PC-9 (cell line): ENCODE results near the gene ZBTB22. TPM values are rescaled to one million over a fixed set of nuclear protein-coding genes. Genes with fewer than 3 reads are reported as not detected.
"Not testable (repeated sequence)": the region's sequence is repeated elsewhere in the genome, so short reads cannot be mapped to it uniquely, and the experiment has no call there.

Experiments
- BruUV-seq: library from RNA; stranded (reverse); fragments of 400-500 nt; replicated peaks from 2 replicates; lab custom pipeline; 2021; lab: Mats Ljungman, UMichigan
- CTCF ChIA-PET: fragments of 300-600 bp; sonication (Branson Sonifier 250); formaldehyde crosslinking; loops from one replicate; lab custom pipeline; 2022; ENCODE audit warnings: antibody characterized with exemption; lab: Charles Lee
- POLR2A ChIA-PET: fragments of 300-600 bp; sonication (Branson Sonifier 250); formaldehyde crosslinking; loops from one replicate; lab custom pipeline; 2022; ENCODE audit warnings: antibody characterized with exemption; ENCODE audit not compliant: unreplicated experiment; lab: Charles Lee
- DNase-seq, 2 experiments: peaks; one replicate each; pipeline versions ENCODE4 v3.0.0 to v3.0.0-alpha.2; 2015 to 2022; ENCODE audit warnings: mixed read lengths in 1 of 2
- H2AFZ ChIP-seq: fragments of 200-600 bp; sonication (generic); 2 replicates; pipeline ENCODE4 v1.8.1; 2017; ENCODE audit warnings: antibody characterized with exemption
- H3F3A ChIP-seq: fragments of 200-600 bp; sonication (generic); 2 replicates; pipeline ENCODE4 v1.8.1; 2017; ENCODE audit warnings: antibody characterized with exemption, mild to moderate bottlenecking, low read depth; ENCODE audit not compliant: insufficient read depth
- H3K27ac ChIP-seq: fragments of 200-600 bp; sonication (generic); 2 replicates; pipeline ENCODE4 v1.6.1; 2016; ENCODE audit warnings: mixed run types
- H3K27me3 ChIP-seq: fragments of 200-600 bp; sonication (generic); 2 replicates; pipeline ENCODE4 v1.6.1; 2016; ENCODE audit warnings: low read depth, mixed run types; ENCODE audit not compliant: insufficient read depth
- H3K36me3 ChIP-seq: fragments of 200-600 bp; sonication (generic); 2 replicates; pipeline ENCODE4 v1.6.1; 2016; ENCODE audit warnings: low read depth, mixed run types
- H3K4me1 ChIP-seq: fragments of 200-600 bp; sonication (generic); replicated peaks from 2 replicates; pipeline ENCODE4 v1.6.1; 2016; ENCODE audit warnings: mixed run types; ENCODE audit not compliant: insufficient read depth
- H3K4me2 ChIP-seq: fragments of 200-600 bp; sonication (generic); 2 replicates; pipeline ENCODE4 v1.6.1; 2017; ENCODE audit warnings: mixed run types
- H3K4me3 ChIP-seq: fragments of 200-600 bp; sonication (generic); 2 replicates; pipeline ENCODE4 v1.6.1; 2016; ENCODE audit warnings: mixed run types
- H3K79me2 ChIP-seq: fragments of 200-600 bp; sonication (generic); 2 replicates; pipeline ENCODE4 v1.6.1; 2017; ENCODE audit warnings: low read depth, mixed run types
- H3K9me2 ChIP-seq: fragments of 200-600 bp; sonication (generic); 2 replicates; pipeline ENCODE4 v1.8.1; 2017; ENCODE audit warnings: mild to moderate bottlenecking; ENCODE audit not compliant: insufficient read depth
- H3K9me3 ChIP-seq: fragments of 200-600 bp; sonication (generic); 2 replicates; pipeline ENCODE4 v1.8.1; 2016; ENCODE audit warnings: low read depth; ENCODE audit not compliant: insufficient read depth
- H4K20me1 ChIP-seq: fragments of 200-600 bp; sonication (generic); 2 replicates; pipeline ENCODE4 v1.8.1; 2017; ENCODE audit not compliant: insufficient read depth
- EZH2 ChIP-seq: fragments of 200-600 bp; sonication (generic); IDR thresholded peaks from 2 replicates; pipeline ENCODE4 v1.8.0; 2017; ENCODE audit warnings: antibody characterized with exemption, low read depth
- intact Hi-C: fragments of 100-400 bp; cut with micrococcal nuclease; formaldehyde crosslinking; loops from one replicate; pipeline ENCODE4 v1.10.0; 2022; ENCODE audit not compliant: unreplicated experiment
- total RNA-seq: library from RNA; stranded (reverse); gene quantifications from 2 replicates; pipeline ENCODE4 v1.2.3, GENCODE V29; 2021
- TF ChIP-seq, protein P1 (sequence below): fragments of 200-600 bp; sonication (generic); conservative IDR thresholded peaks from 2 replicates; pipeline ENCODE4 v1.6.1; 2017; ENCODE audit warnings: mixed run types, antibody characterized with exemption, mild to moderate bottlenecking, moderate library complexity

The ZBTB22 gene
- total RNA-seq, 1 experiment from 2014 or later = 20.8 TPM

DNA sequence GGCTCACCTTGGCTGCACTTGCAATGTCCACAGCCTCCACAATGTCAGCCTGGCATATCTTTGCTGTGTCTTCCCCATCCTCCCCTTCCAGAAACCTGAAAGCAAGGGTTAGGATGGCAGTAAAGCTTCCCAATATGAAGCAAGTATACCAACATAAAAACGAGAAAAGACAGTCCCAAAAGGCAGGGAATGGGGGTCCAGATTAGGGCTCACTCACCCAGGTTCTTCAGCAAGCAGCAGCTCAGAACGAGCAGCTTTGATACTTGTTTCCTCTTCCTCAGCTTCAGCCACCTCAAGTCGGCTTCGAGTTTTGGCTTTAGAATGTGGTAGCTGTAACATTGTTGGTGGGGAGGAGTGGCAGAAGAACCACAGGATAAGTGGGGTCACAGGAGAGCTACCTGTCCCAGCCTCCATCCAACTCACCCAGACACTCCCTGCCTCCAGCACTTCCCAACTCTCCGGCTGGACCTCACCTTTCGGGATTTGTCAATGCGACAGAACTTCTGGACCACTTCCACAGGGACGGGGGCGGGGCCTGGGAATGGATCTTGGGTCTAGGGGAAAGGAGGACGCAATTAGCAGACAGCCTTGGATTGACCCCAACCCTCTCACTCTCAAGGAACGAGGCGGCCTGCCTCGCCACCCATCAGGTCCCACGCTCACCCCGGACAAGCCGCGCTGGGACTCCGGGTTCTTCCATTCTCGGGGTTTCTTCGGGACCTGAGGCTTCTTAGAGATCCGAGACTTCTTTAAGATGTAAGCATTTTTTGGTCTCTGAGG, 29.2 kb downstream of the ZBTB22 start:
- TF ChIP-seq, protein P1, sequence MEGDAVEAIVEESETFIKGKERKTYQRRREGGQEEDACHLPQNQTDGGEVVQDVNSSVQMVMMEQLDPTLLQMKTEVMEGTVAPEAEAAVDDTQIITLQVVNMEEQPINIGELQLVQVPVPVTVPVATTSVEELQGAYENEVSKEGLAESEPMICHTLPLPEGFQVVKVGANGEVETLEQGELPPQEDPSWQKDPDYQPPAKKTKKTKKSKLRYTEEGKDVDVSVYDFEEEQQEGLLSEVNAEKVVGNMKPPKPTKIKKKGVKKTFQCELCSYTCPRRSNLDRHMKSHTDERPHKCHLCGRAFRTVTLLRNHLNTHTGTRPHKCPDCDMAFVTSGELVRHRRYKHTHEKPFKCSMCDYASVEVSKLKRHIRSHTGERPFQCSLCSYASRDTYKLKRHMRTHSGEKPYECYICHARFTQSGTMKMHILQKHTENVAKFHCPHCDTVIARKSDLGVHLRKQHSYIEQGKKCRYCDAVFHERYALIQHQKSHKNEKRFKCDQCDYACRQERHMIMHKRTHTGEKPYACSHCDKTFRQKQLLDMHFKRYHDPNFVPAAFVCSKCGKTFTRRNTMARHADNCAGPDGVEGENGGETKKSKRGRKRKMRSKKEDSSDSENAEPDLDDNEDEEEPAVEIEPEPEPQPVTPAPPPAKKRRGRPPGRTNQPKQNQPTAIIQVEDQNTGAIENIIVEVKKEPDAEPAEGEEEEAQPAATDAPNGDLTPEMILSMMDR = no peak
- H3K4me1 ChIP-seq = peaks cover 12% of the 10 kb centered on the region
- peak in 1 of 2 experiments; percentile 16 for DNase-seq
- BruUV-seq = TSS peak; percentile 32
- H3K9me2 ChIP-seq = no peaks in the 10 kb centered on the region
- no peaks in the 10 kb centered on the region; the same call in 1 of the 2 replicates for H4K20me1 ChIP-seq
- H3K27me3 ChIP-seq = no peaks in the 10 kb centered on the region
- H3K4me2 ChIP-seq = peak overlapping the region; percentile 91
- ChIA-PET CTCF (interaction anchor here (0.5 to 0.7 kb wide), 3 partner anchors 24 to 165 kb away, joined by 3 to 4 read pairs (median 4); no protein-coding TSS in a partner anchor), POLR2A (interaction anchor here (0.7 to 1.6 kb wide), 3 partner anchors 10 to 16 kb away, joined by 3 to 13 read pairs (median 7); partner anchors contain the start of genes RPS18 and VPS52)
- H2AFZ ChIP-seq = peak overlapping the region; percentile 81
- H3K27ac ChIP-seq = no peak overlapping the region
- peaks cover 46% of the 10 kb centered on the region for H3K79me2 ChIP-seq
- peak overlapping the region; percentile 93 for H3K4me3 ChIP-seq
- intact Hi-C loops = loop anchor here (10.0 kb wide), 1 partner anchor 286 kb away; no protein-coding TSS in a partner anchor
- peaks cover 17% of the 10 kb centered on the region for H3K36me3 ChIP-seq
- no peaks in the 10 kb centered on the region for H3K9me3 ChIP-seq
- H3F3A ChIP-seq = peaks cover 24% of the 10 kb centered on the region; the same call in 1 of the 2 replicates

DNA sequence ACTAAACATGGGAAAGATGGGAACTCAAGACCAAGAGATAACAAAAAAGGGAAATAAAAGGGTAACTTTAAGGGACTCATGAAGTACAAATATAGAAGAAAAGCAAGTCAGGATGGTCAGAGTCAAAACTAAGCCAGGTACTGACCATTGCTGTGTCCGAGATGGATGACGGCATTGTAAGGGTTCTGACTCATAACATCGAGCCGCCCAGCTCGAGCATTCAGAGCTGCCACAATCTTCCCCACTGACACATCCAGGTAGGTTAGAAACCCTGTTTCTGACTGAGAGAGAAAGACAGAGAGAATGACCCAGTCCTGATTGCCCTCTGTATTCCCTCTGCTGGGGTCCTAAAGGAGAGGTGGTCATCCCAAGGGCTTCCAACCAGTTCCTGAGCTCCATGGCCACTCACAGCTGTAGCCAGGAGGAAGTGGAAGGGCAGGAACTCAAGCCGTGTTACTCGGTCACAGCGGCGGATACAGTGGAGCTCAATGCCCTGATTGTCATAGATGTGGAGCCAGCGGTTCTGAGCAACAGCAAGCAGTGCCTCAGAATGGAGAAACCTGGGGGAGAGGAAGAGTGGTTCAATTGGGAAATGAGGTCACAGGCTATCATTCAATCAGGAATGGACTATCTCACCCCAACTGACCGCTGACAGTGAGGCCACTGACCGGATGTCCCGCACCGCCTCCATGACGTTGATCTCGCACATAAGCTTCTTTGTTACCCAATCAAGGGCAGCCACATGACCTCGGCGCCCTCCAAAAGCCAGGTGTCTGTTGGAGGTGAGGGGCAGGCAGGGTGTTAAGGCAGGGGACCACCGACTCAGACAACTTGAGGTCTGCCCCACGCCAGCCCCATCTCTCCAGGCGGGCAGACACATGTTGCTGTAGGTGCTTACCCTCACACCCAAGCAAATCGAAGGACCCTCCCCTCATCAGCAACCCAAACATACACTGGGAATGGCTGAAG, 30.3 kb downstream of the ZBTB22 start:
- Histone ChIP-seq H3K9me3 (no peaks in the 10 kb centered on the region), H3K27ac (no peak overlapping the region), H2AFZ (no peak overlapping the region), H3K9me2 (no peaks in the 10 kb centered on the region), H3K4me2 (peak overlapping the region; percentile 91; the same call in 1 of the 2 replicates), H3K27me3 (no peaks in the 10 kb centered on the region), H3K79me2 (peaks cover 46% of the 10 kb centered on the region), H3K36me3 (peaks cover 13% of the 10 kb centered on the region; the same call in 1 of the 2 replicates), H3K4me3 (no peak overlapping the region), H4K20me1 (no peaks in the 10 kb centered on the region; the same call in 1 of the 2 replicates), H3K4me1 (peaks cover 12% of the 10 kb centered on the region), H3F3A (peaks cover 22% of the 10 kb centered on the region; the same call in 1 of the 2 replicates)
- no peak for TF ChIP-seq EZH2
- TF ChIP-seq, protein P1 = no peak
- BruUV-seq = no TSS peak
- intact Hi-C loops = loop anchor here (10.0 kb wide), 1 partner anchor 288 kb away; no protein-coding TSS in a partner anchor
- ChIA-PET CTCF (interaction anchor here (0.5 to 0.6 kb wide), 3 partner anchors 10 to 25 kb away, joined by 3 to 5 read pairs (median 5); no protein-coding TSS in a partner anchor), POLR2A (no interaction called here)
- DNase-seq = no peak

DNA sequence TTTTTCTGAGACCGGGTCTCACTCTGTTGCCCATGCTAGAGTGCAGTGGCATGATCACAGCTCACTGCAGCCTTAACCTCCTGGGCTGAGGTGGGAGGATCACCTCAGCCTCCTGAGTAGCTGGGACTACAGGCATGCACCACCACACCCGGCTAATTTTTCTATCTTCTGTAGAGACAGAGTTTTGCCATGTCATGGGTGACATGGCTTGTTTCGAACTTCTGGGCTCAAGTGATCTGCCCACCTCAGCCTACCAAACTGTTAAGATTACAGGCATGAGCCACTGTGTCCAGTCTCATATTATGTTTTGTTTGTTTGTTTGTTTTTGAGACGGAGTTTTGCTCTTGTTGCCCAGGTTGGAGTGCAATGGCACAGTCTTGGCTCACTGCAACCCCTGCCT, 32.3 kb downstream of the ZBTB22 start:
- CTCF ChIA-PET = not testable (repeated sequence)

More for the DNA sequence above, 32.3 kb downstream of the ZBTB22 start:
- H3K36me3 ChIP-seq = peaks cover 13% of the 10 kb centered on the region; the same call in 1 of the 2 replicates
- H3K27ac ChIP-seq, BruUV-seq, H3K4me1 ChIP-seq, POLR2A ChIA-PET, DNase-seq, H3K27me3 ChIP-seq, H3K4me2 ChIP-seq, H3K9me2 ChIP-seq, H3K9me3 ChIP-seq, H4K20me1 ChIP-seq, H3K4me3 ChIP-seq, H2AFZ ChIP-seq: not testable (repeated sequence)
- peaks cover 31% of the 10 kb centered on the region; the same call in 1 of the 2 replicates for H3F3A ChIP-seq
- intact Hi-C loops = loop anchor here (10.0 kb wide), 1 partner anchor 290 kb away; no protein-coding TSS in a partner anchor
- H3K79me2 ChIP-seq = peaks cover 34% of the 10 kb centered on the region
